ENCODE data around the gene RIC1.
A peak's percentile ranks its signal among the peaks of the same experiment; 100 is the strongest.

DNA sequence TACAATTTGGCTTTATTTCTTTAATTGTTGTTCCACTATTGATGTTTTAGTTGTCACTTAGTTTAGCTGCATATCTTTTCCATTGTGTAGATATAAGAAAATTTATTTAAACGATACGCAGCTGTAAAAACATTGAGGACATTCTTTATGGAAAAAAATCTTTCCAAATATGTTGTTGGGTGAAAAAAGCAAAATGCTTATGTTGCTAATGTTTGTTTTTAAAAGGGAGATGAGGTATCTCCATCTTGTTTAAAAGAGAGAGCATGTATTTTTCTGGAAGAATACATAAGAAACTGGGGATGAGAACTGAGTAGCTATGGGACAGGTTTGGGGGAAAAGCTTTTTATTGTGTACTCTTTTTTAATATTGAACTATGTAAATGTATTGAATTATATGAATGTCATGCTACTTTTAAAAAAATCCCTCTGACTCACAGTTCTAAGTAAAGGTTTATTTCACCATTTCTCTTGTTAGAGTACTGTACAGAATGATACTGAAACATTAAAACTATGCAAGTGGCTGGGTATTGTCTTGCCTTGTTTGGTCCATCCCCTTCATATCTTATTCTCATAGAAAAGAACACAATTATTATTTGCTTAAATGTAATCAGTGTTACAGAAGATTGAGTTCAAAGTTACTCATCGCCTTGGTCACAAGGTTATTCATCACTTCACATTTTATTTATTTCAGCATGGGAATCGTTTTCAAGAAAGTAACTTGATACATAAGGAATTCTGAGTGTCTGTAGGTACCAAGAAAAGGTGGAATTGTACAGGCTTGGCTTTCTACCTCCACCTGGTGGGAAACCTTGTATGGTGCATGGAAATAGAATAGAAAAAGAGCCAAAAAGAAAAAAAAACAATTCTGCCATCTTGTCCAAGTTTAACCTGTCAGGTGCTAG, 85.8 kb downstream of the RIC1 start:
- no peak for TF ChIP-seq ZNF274 (IDR thresholded peaks at IDR 0.05; ENCODE audit: low read depth, low read length)
- no peak for TF ChIP-seq SP1 (IDR thresholded peaks at IDR 0.05; ENCODE audit: low read depth)
- TF ChIP-seq, protein P1, sequence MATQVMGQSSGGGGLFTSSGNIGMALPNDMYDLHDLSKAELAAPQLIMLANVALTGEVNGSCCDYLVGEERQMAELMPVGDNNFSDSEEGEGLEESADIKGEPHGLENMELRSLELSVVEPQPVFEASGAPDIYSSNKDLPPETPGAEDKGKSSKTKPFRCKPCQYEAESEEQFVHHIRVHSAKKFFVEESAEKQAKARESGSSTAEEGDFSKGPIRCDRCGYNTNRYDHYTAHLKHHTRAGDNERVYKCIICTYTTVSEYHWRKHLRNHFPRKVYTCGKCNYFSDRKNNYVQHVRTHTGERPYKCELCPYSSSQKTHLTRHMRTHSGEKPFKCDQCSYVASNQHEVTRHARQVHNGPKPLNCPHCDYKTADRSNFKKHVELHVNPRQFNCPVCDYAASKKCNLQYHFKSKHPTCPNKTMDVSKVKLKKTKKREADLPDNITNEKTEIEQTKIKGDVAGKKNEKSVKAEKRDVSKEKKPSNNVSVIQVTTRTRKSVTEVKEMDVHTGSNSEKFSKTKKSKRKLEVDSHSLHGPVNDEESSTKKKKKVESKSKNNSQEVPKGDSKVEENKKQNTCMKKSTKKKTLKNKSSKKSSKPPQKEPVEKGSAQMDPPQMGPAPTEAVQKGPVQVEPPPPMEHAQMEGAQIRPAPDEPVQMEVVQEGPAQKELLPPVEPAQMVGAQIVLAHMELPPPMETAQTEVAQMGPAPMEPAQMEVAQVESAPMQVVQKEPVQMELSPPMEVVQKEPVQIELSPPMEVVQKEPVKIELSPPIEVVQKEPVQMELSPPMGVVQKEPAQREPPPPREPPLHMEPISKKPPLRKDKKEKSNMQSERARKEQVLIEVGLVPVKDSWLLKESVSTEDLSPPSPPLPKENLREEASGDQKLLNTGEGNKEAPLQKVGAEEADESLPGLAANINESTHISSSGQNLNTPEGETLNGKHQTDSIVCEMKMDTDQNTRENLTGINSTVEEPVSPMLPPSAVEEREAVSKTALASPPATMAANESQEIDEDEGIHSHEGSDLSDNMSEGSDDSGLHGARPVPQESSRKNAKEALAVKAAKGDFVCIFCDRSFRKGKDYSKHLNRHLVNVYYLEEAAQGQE (IDR thresholded peaks at IDR 0.05; ENCODE audit: low read depth) = no peak
- TF ChIP-seq, protein P2, sequence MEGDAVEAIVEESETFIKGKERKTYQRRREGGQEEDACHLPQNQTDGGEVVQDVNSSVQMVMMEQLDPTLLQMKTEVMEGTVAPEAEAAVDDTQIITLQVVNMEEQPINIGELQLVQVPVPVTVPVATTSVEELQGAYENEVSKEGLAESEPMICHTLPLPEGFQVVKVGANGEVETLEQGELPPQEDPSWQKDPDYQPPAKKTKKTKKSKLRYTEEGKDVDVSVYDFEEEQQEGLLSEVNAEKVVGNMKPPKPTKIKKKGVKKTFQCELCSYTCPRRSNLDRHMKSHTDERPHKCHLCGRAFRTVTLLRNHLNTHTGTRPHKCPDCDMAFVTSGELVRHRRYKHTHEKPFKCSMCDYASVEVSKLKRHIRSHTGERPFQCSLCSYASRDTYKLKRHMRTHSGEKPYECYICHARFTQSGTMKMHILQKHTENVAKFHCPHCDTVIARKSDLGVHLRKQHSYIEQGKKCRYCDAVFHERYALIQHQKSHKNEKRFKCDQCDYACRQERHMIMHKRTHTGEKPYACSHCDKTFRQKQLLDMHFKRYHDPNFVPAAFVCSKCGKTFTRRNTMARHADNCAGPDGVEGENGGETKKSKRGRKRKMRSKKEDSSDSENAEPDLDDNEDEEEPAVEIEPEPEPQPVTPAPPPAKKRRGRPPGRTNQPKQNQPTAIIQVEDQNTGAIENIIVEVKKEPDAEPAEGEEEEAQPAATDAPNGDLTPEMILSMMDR (IDR thresholded peaks at IDR 0.05 in 2 of 3, conservative IDR thresholded peaks at IDR 0.05 in 1 of 3; ENCODE audit: borderline replicate concordance in 1 of 3, insufficient read depth in 1 of 3, low read depth in 2 of 3, low read length in 2 of 3) = peak; percentile 48 to 67 (median 64); a peak in 5 of 6 replicates
- no peak for TF ChIP-seq EGR1 (IDR thresholded peaks at IDR 0.05; ENCODE audit: low read depth)
- TF ChIP-seq FOSL1 (IDR thresholded peaks at IDR 0.05; ENCODE audit: low read depth) = no peak
- no peak for TF ChIP-seq POLR2AphosphoS5 (IDR thresholded peaks at IDR 0.05; ENCODE audit: low read depth, low read length)
- TF ChIP-seq EZH2phosphoT487 (IDR thresholded peaks at IDR 0.05; ENCODE audit: borderline replicate concordance) = no peak
- TF ChIP-seq YY1 (IDR thresholded peaks at IDR 0.05; ENCODE audit: extremely low read depth, insufficient replicate concordance, low read depth, low read length) = no peak
- TF ChIP-seq EZH2 (IDR thresholded peaks at IDR 0.05) = no peak
- no peak for TF ChIP-seq CEBPB (IDR thresholded peaks at IDR 0.05; ENCODE audit: low read depth)
- TF ChIP-seq POLR2A (IDR thresholded peaks at IDR 0.05; ENCODE audit: borderline replicate concordance, extremely low read depth, insufficient read depth, insufficient read length) = no peak

Data from HCT116 (cell line).